Mucosa of rectum (tissue), 2 donors: ENCODE results near the gene ZBTB46.
A peak's percentile ranks its signal among the peaks of the same experiment; 100 is the strongest.

Experiments used
- H3K27ac ChIP-seq, 2 donors: one replicate each; pipeline ENCODE4 v1.7.0; 2013; ENCODE audit warnings: inconsistent platforms in 2 of 2, low read depth in 2 of 2, low read length in 2 of 2
- H3K27me3 ChIP-seq, 2 donors: one replicate each; pipeline ENCODE4 v1.7.0; 2013; ENCODE audit warnings: low read length in 2 of 2; ENCODE audit not compliant: control insufficient read depth in 2 of 2, insufficient read depth in 2 of 2
- H3K36me3 ChIP-seq, 2 donors: one replicate each; pipeline ENCODE4 v1.7.0; 2013; ENCODE audit warnings: low read length in 2 of 2; ENCODE audit not compliant: control insufficient read depth in 2 of 2, insufficient read depth in 2 of 2
- H3K4me1 ChIP-seq, 2 donors: one replicate each; pipeline ENCODE4 v1.7.0; 2013; ENCODE audit warnings: low read length in 2 of 2, mild to moderate bottlenecking in 1 of 2; ENCODE audit not compliant: control insufficient read depth in 2 of 2, insufficient read depth in 2 of 2
- H3K4me3 ChIP-seq, 2 donors: one replicate each; pipeline ENCODE4 v1.7.0; 2013; ENCODE audit warnings: low read length in 2 of 2
- H3K9ac ChIP-seq, 2 donors: one replicate each; pipeline ENCODE4 v1.7.0; 2013; ENCODE audit warnings: low read length in 2 of 2, low read depth in 1 of 2, mild to moderate bottlenecking in 1 of 2
- H3K9me3 ChIP-seq, 2 donors: one replicate each; pipeline ENCODE4 v1.7.0; 2013; ENCODE audit warnings: low read length in 2 of 2; ENCODE audit not compliant: control insufficient read depth in 2 of 2
- donor health status: healthy.
- donor health status: Normal muscosa, but diverticular disease.

Gene ZBTB46

GRCh38 chr20:63704749-63705117 lies 126.3 kb downstream of the ZBTB46 start:
- Histone ChIP-seq H3K36me3 (peaks cover 23 to 31% of the 10 kb centered on the region in 2 donors), H3K27me3 (no peaks in the 10 kb centered on the region), H3K9me3 (no peaks in the 10 kb centered on the region), H3K27ac (no peak overlapping the region), H3K9ac (no peak overlapping the region), H3K4me1 (peaks cover 21 to 23% of the 10 kb centered on the region in 2 donors), H3K4me3 (no peak overlapping the region)

- peaks cover 23 to 31% of the 10 kb centered on the region in 2 donors for H3K36me3 ChIP-seq
- no peak overlapping the region for H3K4me3 ChIP-seq
- H3K9ac ChIP-seq: no peak overlapping the region
- H3K27ac ChIP-seq: no peak overlapping the region
- no peaks in the 10 kb centered on the region for H3K27me3 ChIP-seq
- peaks cover 21 to 22% of the 10 kb centered on the region in 2 donors for H3K4me1 ChIP-seq
- H3K9me3 ChIP-seq: no peaks in the 10 kb centered on the region
These were observed 126.9 kb downstream of the ZBTB46 start for GRCh38 chr20:63703976-63704748.

DNA sequence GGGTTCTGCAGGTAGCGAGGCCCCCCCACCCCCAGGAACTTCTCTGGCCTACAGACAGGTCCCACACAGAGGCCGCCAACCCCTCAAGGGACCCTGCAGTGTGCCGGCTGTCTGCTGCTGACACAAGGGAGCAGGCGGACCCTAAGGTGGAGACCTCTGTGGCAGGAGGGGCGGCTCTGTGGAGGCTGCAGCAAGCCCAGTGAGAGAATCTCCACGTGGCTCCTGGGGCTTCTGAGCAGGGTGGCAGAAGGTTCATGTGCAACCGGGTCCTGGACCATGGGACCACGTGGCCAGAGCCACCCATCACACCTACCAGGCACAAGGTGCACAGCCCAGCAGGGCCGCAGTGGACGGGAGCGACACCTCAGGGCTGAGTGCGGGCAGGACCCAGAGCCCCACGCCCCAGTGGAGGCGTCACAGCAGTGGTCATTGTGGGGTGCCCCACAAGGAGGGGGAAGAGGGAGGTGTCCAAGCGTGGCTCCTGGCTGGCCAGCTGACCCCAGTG lies 127.5 kb downstream of the ZBTB46 start:
- Histone ChIP-seq H3K27ac (no peak overlapping the region), H3K4me3 (no peak overlapping the region), H3K27me3 (no peaks in the 10 kb centered on the region), H3K9ac (no peak overlapping the region), H3K9me3 (no peaks in the 10 kb centered on the region), H3K36me3 (peaks cover 23 to 31% of the 10 kb centered on the region in 2 donors), H3K4me1 (peaks cover 14 to 15% of the 10 kb centered on the region in 2 donors)

- no peaks in the 10 kb centered on the region for H3K27me3 ChIP-seq
- H3K9ac ChIP-seq: no peak overlapping the region
- no peaks in the 10 kb centered on the region for H3K9me3 ChIP-seq
- H3K27ac ChIP-seq: no peak overlapping the region
- H3K4me1 ChIP-seq: peaks cover 12 to 14% of the 10 kb centered on the region in 2 donors
- no peak overlapping the region for H3K4me3 ChIP-seq
- H3K36me3 ChIP-seq: peaks cover 23 to 31% of the 10 kb centered on the region in 2 donors
These were observed 128.2 kb downstream of the ZBTB46 start for GRCh38 chr20:63702751-63703470.

GRCh38 chr20:63702036-63702665 lies 128.9 kb downstream of the ZBTB46 start:
- H3K36me3 ChIP-seq: peaks cover 23 to 31% of the 10 kb centered on the region in 2 donors
- no peak overlapping the region for H3K9ac ChIP-seq
- H3K4me1 ChIP-seq: peaks cover 15 to 16% of the 10 kb centered on the region in 2 donors
- no peaks in the 10 kb centered on the region for H3K9me3 ChIP-seq
- H3K4me3 ChIP-seq: no peak overlapping the region
- no peak overlapping the region for H3K27ac ChIP-seq
- no peaks in the 10 kb centered on the region for H3K27me3 ChIP-seq

DNA sequence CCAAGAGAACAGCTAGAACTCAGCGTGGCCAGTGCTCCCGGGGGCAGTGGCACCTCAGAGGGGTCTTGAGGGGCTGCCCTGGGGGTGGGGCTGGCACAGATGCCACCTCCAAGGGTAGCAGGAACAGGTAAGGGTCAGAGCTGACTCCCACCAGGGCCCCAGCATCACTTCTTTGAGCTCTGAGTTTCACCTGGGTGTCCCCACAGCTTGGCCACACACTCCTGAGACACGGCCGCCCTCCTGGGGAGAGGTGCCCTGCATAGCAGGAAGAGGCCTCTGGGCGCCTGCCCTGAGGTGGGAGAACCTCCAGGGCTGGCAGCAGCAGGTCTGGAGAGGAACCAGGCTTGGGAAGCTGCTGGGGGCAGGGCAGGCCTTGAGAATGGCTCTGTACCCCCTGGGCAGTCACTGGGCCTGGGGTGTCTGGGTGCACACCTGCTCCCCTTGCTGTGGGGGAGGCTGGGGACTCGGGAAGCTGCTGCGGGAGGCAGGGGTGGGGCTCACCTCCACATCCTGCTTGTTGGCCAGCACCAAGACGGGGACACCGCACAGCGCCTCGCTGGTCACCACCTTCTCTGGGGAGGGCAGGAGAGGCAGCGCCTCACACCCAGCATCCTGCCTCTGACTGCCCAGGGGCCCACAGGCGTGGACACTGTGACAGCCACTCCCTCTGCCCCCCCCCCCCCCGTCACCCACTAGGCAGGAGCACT lies 129.6 kb downstream of the ZBTB46 start:
- H3K4me3 ChIP-seq: no peak overlapping the region
- H3K36me3 ChIP-seq: peaks cover 23 to 30% of the 10 kb centered on the region in 2 donors
- H3K9me3 ChIP-seq: no peaks in the 10 kb centered on the region
- no peak overlapping the region for H3K27ac ChIP-seq
- peaks cover 15 to 16% of the 10 kb centered on the region in 2 donors for H3K4me1 ChIP-seq
- no peak overlapping the region for H3K9ac ChIP-seq
- no peaks in the 10 kb centered on the region for H3K27me3 ChIP-seq

- no peak overlapping the region for H3K9ac ChIP-seq
- no peak overlapping the region for H3K27ac ChIP-seq
- peaks cover 12 to 14% of the 10 kb centered on the region in 2 donors for H3K4me1 ChIP-seq
These were observed 130.1 kb downstream of the ZBTB46 start for GRCh38 chr20:63701051-63701328.

DNA sequence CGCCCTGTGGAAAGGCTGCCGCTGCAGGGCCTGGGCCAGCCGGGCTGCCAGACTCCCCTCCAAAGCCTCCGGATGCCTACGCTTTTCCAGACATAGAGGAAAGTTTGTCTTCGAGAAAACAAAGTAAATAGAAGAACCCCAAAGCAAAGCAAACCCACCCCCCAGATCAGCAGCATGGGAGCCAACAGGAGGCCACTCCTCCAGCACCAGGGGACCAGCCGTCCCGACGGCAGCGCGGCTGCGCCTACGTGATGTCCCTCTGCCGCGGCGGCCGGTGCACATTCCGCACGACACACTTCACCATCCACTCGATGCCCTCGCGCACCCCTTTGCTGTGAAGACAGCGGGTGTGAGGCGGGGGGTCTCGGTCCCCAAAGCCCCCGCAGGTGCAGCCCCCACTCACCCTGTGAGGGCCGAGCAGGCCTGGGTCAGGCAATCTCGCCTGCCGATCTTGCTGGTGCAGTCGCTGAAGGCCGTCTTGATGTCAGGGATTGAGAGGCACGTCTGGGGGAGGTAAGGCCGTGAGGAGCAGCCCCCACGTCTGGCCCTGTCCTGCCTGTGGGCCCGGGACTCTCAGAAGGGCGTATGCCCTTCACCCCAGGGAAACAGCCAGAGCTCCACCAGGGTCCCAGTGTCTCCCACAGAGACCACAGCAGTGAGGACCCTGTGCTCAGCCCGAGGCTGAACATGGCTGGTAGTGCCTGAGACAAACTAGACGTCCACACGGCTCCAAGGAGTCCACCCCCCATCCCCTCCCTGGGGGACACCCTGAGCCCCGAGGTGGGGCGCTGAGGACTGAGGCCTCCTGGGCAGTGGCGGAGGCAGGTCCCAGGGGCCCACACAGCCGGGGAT lies 130.6 kb downstream of the ZBTB46 start:
- Histone ChIP-seq H3K4me1 (peaks cover 11 to 13% of the 10 kb centered on the region in 2 donors), H3K9me3 (no peaks in the 10 kb centered on the region), H3K9ac (no peak overlapping the region), H3K27me3 (no peaks in the 10 kb centered on the region), H3K36me3 (peaks cover 14 to 20% of the 10 kb centered on the region in 2 donors), H3K4me3 (no peak overlapping the region), H3K27ac (no peak overlapping the region)

More at GRCh38 chr20:63701051-63701328, 130.1 kb downstream of the ZBTB46 start:
- Histone ChIP-seq H3K4me3 (no peak overlapping the region), H3K27me3 (no peaks in the 10 kb centered on the region), H3K9me3 (no peaks in the 10 kb centered on the region), H3K36me3 (peaks cover 19 to 25% of the 10 kb centered on the region in 2 donors)

DNA sequence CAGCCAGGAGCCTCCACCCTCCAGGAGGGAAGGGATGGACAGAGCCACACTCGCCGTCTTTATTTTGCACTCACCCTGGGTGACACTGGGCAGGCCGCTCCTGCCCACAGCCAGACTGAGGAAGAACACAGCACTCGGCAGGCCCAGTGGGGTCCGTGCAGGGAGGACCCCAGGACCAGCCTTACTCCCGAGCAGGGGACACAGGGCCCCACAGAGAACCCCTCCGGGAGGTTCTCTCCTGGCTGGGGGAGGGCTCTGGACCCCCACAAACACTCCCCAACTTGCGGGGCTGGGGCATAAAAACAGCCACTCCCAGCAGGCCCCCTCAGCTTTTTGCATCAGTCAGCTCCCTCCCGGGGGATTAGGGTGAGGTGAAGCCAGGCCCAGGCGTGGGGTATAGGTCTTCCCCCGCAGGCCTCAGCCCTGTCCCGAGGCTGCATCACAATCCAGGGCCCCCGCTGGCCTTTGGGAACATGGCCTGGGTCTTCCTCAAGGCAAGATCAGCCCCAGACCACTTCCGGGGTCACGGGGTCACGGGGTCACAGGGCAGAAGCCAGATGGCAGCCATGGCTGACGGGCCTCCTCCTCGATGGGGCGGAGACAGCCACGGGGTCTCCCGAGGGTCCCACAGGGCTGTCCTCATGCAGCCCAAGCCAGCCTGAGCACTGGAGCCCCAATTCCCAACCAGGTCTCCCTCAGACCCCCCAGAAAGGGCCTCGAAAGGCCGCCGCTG lies 131.4 kb downstream of the ZBTB46 start:
- Histone ChIP-seq H3K27ac (peak overlapping the region in 1 of 2 donors; percentile 52), H3K9me3 (no peaks in the 10 kb centered on the region), H3K36me3 (peaks cover 6 to 12% of the 10 kb centered on the region in 2 donors), H3K4me1 (peaks cover 11 to 13% of the 10 kb centered on the region in 2 donors), H3K9ac (no peak overlapping the region), H3K4me3 (no peak overlapping the region), H3K27me3 (no peaks in the 10 kb centered on the region)
